ENCODE measurements around the gene TRAF3IP3. TPM values are rescaled to one million over a fixed set of nuclear protein-coding genes. Genes with fewer than 3 reads are reported as not detected.

Gene TRAF3IP3
- total and polyA plus RNA-seq, 4 donors: 0.88 to 9.0 (median 2.7) TPM

DNA sequence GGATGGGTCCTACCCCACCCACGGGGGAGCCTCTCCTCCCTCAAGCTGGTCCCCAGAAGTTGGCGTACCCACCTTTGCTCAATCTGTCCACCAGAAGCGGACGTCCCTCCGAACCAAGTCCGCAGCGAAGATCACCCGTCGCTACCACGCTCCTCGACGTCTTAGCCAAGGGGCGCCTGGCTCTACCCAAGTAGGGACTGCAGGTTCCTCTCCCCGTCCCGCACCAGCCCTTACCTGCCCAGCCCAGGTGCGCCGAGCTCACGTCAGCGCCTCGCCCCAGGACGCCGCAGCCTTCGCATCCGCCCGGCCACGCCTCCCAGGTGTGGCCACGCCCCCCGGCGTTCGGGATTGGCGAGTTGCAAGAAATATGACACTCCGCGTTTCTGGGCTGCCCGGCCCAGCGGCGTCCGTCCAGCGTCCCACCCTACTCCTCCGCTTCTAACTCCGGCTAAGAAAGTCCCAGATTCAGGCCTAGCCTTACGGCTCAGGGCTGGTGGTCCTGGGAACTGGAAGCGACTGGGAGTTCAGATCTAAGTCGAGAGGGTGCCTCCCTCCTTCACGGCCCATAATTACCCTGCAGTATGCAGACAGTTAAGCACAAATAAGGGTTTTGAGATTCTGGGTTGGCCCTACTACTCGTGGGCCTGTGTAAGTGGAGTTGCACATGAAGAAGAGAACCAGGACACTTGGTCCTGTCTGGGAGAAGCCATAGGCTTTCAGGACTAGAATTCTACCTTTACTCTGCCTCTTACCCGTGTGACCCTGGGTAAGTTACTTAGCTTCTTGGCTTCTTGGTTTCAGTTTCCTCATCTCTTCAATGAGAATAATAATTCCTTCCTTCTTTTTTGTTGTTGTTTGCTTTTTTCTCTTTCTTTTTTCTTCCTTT is 50.3 kb downstream of the TRAF3IP3 start, which contains the start of gene IRF6:
TSS of gene IRF6 (minus strand) at position 268 of the 886 bp plus-strand sequence. CDS start 4,729 bp downstream, outside the sequence.
- 9 to 12% methylated on average over 44 to 46 of the region's 46 CpGs for WGBS, 2 donors
- Histone ChIP-seq H3K27ac (ENCODE audit: low read depth in 1 of 2, low read length in 2 of 2) (no peak within 1 kb of the TSS), H3K9me3 (ENCODE audit: control insufficient read depth, low read length) (no peaks in the 10 kb centered on the region)

DNA sequence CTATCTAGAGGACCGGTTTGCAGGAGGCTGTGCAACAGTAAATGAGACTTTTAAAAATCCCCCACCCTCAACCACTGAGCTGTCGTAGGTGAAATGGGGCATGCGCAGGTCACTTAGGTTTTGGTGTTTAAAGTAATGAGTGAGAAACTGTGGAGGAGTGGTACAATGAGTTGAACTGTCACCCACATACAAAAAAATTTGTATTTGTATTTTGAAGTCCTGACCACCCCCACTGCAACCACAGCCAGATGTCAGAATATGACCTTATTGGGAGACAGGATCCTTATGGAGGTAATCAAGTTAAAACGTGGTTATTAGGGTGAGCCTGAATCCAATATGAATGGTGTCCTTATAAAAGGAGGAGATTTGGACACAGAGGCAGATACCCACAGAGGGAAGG is 51.7 kb downstream of the TRAF3IP3 start:
- no peak for ATAC-seq (ENCODE audit: low FRiP score)
- Histone ChIP-seq H3K27ac (ENCODE audit: low read depth in 1 of 2, low read length in 2 of 2) (no peak overlapping the region), H3K4me3 (ENCODE audit: low read length in 2 of 2) (no peak overlapping the region), H3K9me3 (ENCODE audit: control insufficient read depth, low read length) (no peaks in the 10 kb centered on the region), H3K4me1 (ENCODE audit: control insufficient read depth in 1 of 2, insufficient read depth in 2 of 2, low read length in 2 of 2) (no peaks in the 10 kb centered on the region), H3K27me3 (ENCODE audit: control insufficient read depth in 1 of 2, insufficient read depth in 2 of 2, low read length in 1 of 2) (no peaks in the 10 kb centered on the region), H3K36me3 (ENCODE audit: control insufficient read depth in 1 of 2, insufficient read depth in 2 of 2, low read length in 1 of 2) (no peaks in the 10 kb centered on the region)
- no peak for DNase-seq
- 90 to 93% methylated on average over 4 of the region's 4 CpGs for WGBS, 2 donors
- intact Hi-C loops (cut with DNase I): no loop called here

More for the DNA sequence above, 50.3 kb downstream of the TRAF3IP3 start, which contains the start of gene IRF6:
- peaks cover 3 to 8% of the 10 kb centered on the region in 2 donors for H3K4me1 ChIP-seq (ENCODE audit: control insufficient read depth in 1 of 2, insufficient read depth in 2 of 2, low read length in 2 of 2)
- no peaks in the 10 kb centered on the region for H3K36me3 ChIP-seq (ENCODE audit: control insufficient read depth in 1 of 2, insufficient read depth in 2 of 2, low read length in 1 of 2)
- no peaks in the 10 kb centered on the region for H3K27me3 ChIP-seq (ENCODE audit: control insufficient read depth in 1 of 2, insufficient read depth in 2 of 2, low read length in 1 of 2)
- ATAC-seq (ENCODE audit: low FRiP score) (peak; percentile 76), DNase-seq (peak; percentile 86 to 89)
- no peak within 1 kb of the TSS for H3K4me3 ChIP-seq (ENCODE audit: low read length in 2 of 2)
- intact Hi-C loops (cut with DNase I): no loop called here

DNA sequence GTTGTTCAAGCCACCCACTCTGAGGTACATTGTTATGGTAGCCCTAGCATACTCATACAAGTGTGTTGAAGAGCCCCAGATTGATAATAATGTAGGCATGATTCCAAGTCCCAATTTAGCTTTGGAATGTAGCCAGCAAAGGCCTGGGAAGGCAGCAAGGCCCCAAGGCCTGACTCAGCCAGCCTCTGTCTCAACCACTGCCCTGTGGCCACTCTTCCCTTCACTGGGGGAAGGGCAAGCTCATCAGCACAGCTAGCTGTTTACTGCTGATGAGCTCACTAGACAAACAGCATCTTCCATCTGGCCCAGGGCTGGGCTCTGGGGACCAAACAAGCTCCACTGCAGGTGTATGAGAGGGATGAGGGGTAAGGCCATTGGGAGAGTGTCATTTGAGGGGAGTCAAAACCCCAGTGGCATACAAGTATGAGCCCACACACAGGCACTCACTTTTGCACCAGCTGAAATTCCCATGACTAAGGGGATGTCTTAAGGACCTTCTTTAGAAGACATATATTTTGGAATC is 52.3 kb downstream of the TRAF3IP3 start:
- intact Hi-C loops (cut with DNase I): no loop called here
- no peak for ATAC-seq (ENCODE audit: low FRiP score)

DNA sequence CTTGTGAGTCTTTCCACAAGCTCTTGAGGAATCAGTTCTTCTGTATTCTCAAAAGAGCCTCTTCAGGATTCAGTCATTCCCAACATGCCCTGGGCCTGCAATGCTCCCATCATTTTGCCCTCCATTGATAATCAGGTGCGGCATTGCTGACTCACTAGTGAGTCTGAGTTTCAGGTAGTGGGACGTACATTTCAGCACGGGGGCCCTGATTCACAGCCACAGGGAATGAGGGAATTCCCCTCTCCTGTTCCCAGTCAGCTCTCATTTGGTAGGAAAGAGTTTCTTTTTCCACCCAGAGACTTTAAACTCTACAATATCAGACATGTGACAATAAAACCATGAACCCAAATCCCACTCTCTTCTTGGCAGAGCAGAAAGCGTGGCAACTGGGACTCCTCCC is 53.8 kb downstream of the TRAF3IP3 start:
- no peak for ATAC-seq (ENCODE audit: low FRiP score)
- Histone ChIP-seq H3K27ac (ENCODE audit: low read depth in 1 of 2, low read length in 2 of 2) (no peak overlapping the region), H3K27me3 (ENCODE audit: control insufficient read depth in 1 of 2, insufficient read depth in 2 of 2, low read length in 1 of 2) (no peaks in the 10 kb centered on the region), H3K9me3 (ENCODE audit: control insufficient read depth, low read length) (no peaks in the 10 kb centered on the region), H3K4me3 (ENCODE audit: low read length in 2 of 2) (no peak overlapping the region), H3K36me3 (ENCODE audit: control insufficient read depth in 1 of 2, insufficient read depth in 2 of 2, low read length in 1 of 2) (no peaks in the 10 kb centered on the region), H3K4me1 (ENCODE audit: control insufficient read depth in 1 of 2, insufficient read depth in 2 of 2, low read length in 2 of 2) (no peaks in the 10 kb centered on the region)
- 90 to 91% methylated on average over 4 of the region's 4 CpGs for WGBS, 2 donors
- no peak for DNase-seq
- intact Hi-C loops (cut with DNase I): no loop called here

More for the DNA sequence above, 52.3 kb downstream of the TRAF3IP3 start:
- Histone ChIP-seq H3K36me3 (ENCODE audit: control insufficient read depth in 1 of 2, insufficient read depth in 2 of 2, low read length in 1 of 2) (no peaks in the 10 kb centered on the region), H3K27me3 (ENCODE audit: control insufficient read depth in 1 of 2, insufficient read depth in 2 of 2, low read length in 1 of 2) (no peaks in the 10 kb centered on the region), H3K9me3 (ENCODE audit: control insufficient read depth, low read length) (no peaks in the 10 kb centered on the region), H3K27ac (ENCODE audit: low read depth in 1 of 2, low read length in 2 of 2) (no peak overlapping the region), H3K4me1 (ENCODE audit: control insufficient read depth in 1 of 2, insufficient read depth in 2 of 2, low read length in 2 of 2) (no peaks in the 10 kb centered on the region), H3K4me3 (ENCODE audit: low read length in 2 of 2) (no peak overlapping the region)
- no peak for DNase-seq

DNA sequence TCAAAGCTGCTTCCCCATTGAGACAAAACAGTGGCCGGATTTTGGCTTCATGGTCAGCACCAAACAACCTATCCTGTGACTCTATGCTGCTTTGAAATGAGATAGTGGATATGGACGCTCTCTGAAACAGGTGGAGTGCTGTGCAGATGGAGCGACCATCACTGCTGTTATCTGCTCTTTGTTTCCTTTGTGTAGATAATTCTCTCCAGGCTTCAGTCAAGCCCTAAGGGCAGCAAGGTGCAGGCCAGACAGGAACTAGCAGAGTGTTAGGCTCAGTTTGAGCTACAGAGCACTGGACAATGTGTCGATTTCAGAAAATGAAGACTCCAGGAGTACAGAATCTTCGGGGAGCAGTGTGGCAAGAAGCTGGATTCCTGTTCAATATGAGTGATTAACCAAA is 54.9 kb downstream of the TRAF3IP3 start:
- DNase-seq (no peak), ATAC-seq (ENCODE audit: low FRiP score) (no peak)
- Histone ChIP-seq H3K9me3 (ENCODE audit: control insufficient read depth, low read length) (no peaks in the 10 kb centered on the region), H3K27ac (ENCODE audit: low read depth in 1 of 2, low read length in 2 of 2) (no peak overlapping the region), H3K27me3 (ENCODE audit: control insufficient read depth in 1 of 2, insufficient read depth in 2 of 2, low read length in 1 of 2) (no peaks in the 10 kb centered on the region), H3K4me1 (ENCODE audit: control insufficient read depth in 1 of 2, insufficient read depth in 2 of 2, low read length in 2 of 2) (no peaks in the 10 kb centered on the region), H3K36me3 (ENCODE audit: control insufficient read depth in 1 of 2, insufficient read depth in 2 of 2, low read length in 1 of 2) (no peaks in the 10 kb centered on the region), H3K4me3 (ENCODE audit: low read length in 2 of 2) (no peak overlapping the region)
- WGBS, 2 donors: 83 to 87% methylated on average over 5 of the region's 5 CpGs
- intact Hi-C loops (cut with DNase I): no loop called here

DNA sequence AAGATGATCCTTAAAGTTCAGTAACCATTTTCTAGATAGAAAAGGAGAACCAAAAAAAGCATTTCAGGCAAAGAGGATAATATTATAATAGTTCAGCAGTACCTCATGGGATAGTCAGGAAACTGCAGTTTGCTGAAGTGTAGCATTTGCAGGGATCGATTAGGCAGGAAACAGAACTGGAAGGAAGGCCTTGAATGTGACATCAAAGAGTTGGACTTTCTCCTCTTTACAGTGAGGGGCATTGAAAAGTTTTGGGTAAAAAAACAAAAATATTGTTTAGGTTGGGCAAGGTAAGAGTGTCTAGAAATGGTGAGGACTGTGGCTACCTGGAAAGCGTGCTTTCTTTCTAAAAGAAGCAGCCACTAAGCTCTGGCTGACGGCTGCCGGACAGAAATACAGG is 58.0 kb downstream of the TRAF3IP3 start:
- Histone ChIP-seq H3K4me1 (ENCODE audit: control insufficient read depth in 1 of 2, insufficient read depth in 2 of 2, low read length in 2 of 2) (no peaks in the 10 kb centered on the region), H3K4me3 (ENCODE audit: low read length in 2 of 2) (no peak overlapping the region), H3K27me3 (ENCODE audit: control insufficient read depth in 1 of 2, insufficient read depth in 2 of 2, low read length in 1 of 2) (no peaks in the 10 kb centered on the region), H3K36me3 (ENCODE audit: control insufficient read depth in 1 of 2, insufficient read depth in 2 of 2, low read length in 1 of 2) (no peaks in the 10 kb centered on the region), H3K27ac (ENCODE audit: low read depth in 1 of 2, low read length in 2 of 2) (no peak overlapping the region), H3K9me3 (ENCODE audit: control insufficient read depth, low read length) (no peaks in the 10 kb centered on the region)
- no peak for DNase-seq
- ATAC-seq (ENCODE audit: low FRiP score): no peak
- intact Hi-C loops (cut with DNase I): no loop called here
- WGBS, 2 donors: 91 to 95% methylated on average over 4 of the region's 4 CpGs

DNA sequence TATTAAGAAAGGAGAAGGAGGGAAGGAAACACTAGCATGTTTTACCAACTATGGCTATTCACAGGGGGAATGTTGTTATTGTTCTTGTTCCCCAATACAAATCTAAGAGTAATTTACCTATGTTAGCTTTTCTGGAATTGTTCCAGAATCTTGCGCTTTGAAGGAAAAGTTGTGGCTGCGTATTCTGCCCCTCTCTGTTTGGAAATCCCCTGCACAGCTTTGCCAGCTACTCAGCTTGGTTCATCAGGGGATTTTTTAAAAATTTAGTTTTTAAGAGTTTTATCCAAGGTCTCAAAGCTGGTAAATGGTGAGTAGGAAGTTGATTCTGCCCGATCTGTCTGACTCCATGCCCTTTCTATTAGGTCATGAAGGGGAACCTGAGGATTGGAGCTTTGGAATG is 59.6 kb downstream of the TRAF3IP3 start:
- no peak overlapping the region for H3K27ac ChIP-seq (ENCODE audit: low read depth in 1 of 2, low read length in 2 of 2)
- no peaks in the 10 kb centered on the region for H3K36me3 ChIP-seq (ENCODE audit: control insufficient read depth in 1 of 2, insufficient read depth in 2 of 2, low read length in 1 of 2)
- 81 to 83% methylated on average over 3 of the region's 3 CpGs for WGBS, 2 donors
- H3K27me3 ChIP-seq (ENCODE audit: control insufficient read depth in 1 of 2, insufficient read depth in 2 of 2, low read length in 1 of 2): no peaks in the 10 kb centered on the region
- intact Hi-C loops (cut with DNase I): no loop called here
- no peak overlapping the region for H3K4me3 ChIP-seq (ENCODE audit: low read length in 2 of 2)
- no peak for DNase-seq
- no peaks in the 10 kb centered on the region for H3K4me1 ChIP-seq (ENCODE audit: control insufficient read depth in 1 of 2, insufficient read depth in 2 of 2, low read length in 2 of 2)
- no peaks in the 10 kb centered on the region for H3K9me3 ChIP-seq (ENCODE audit: control insufficient read depth, low read length)
- ATAC-seq (ENCODE audit: low FRiP score): no peak

DNA sequence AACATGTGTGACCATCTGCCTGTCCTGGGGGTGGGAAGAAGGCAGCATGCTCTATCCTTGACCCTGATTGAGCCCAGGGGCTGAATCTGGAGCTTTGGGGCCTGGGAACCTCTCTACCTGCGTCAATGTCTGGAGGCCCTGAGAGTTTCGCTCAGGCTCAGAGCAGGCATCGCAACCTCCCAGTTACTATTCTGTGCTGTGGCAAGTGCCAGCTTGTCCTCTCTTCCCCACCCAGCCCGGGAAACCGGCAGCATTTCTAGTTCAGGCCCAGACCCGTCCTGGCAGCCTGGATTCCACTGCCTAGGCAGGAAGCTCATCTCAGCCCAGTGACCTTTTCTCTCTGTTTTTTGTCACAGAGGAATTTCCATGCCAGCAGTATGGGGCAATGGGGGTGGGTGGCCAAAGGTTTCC is 60.1 kb downstream of the TRAF3IP3 start:
- 74 to 86% methylated on average over 6 of the region's 6 CpGs for WGBS, 2 donors
- intact Hi-C loops (cut with DNase I): no loop called here
- Histone ChIP-seq H3K4me1 (ENCODE audit: control insufficient read depth in 1 of 2, insufficient read depth in 2 of 2, low read length in 2 of 2) (no peaks in the 10 kb centered on the region), H3K27me3 (ENCODE audit: control insufficient read depth in 1 of 2, insufficient read depth in 2 of 2, low read length in 1 of 2) (no peaks in the 10 kb centered on the region), H3K36me3 (ENCODE audit: control insufficient read depth in 1 of 2, insufficient read depth in 2 of 2, low read length in 1 of 2) (no peaks in the 10 kb centered on the region), H3K4me3 (ENCODE audit: low read length in 2 of 2) (no peak overlapping the region), H3K27ac (ENCODE audit: low read depth in 1 of 2, low read length in 2 of 2) (no peak overlapping the region), H3K9me3 (ENCODE audit: control insufficient read depth, low read length) (no peaks in the 10 kb centered on the region)
- DNase-seq (no peak), ATAC-seq (ENCODE audit: low FRiP score) (no peak)

DNA sequence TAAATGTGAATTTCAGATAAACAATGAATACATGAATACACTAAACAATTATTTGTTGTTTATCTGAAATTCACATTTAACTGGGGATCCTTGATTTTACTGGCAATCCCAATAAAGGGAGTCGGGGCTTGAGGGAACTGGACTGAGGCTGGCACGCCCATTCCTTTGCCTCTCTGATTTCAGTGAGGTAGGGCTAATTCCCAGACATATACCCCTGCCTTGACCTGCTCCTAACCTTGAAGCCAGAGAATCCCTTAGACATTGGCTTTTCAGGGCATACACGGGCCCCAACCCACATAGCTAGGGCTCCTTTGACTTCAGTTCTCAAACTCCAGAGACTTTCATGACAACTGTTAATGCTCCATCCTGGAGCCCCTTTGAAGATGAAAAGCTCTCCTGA is 61.1 kb downstream of the TRAF3IP3 start:
- intact Hi-C loops (cut with DNase I): no loop called here
- no peaks in the 10 kb centered on the region for H3K27me3 ChIP-seq (ENCODE audit: control insufficient read depth in 1 of 2, insufficient read depth in 2 of 2, low read length in 1 of 2)
- no peaks in the 10 kb centered on the region for H3K36me3 ChIP-seq (ENCODE audit: control insufficient read depth in 1 of 2, insufficient read depth in 2 of 2, low read length in 1 of 2)
- ATAC-seq (ENCODE audit: low FRiP score) (no peak), DNase-seq (no peak)
- H3K4me3 ChIP-seq (ENCODE audit: low read length in 2 of 2): no peak overlapping the region
- no peaks in the 10 kb centered on the region for H3K9me3 ChIP-seq (ENCODE audit: control insufficient read depth, low read length)
- no peaks in the 10 kb centered on the region for H3K4me1 ChIP-seq (ENCODE audit: control insufficient read depth in 1 of 2, insufficient read depth in 2 of 2, low read length in 2 of 2)
- WGBS, 2 donors: 61 to 74% methylated on average over 3 of the region's 3 CpGs
- H3K27ac ChIP-seq (ENCODE audit: low read depth in 1 of 2, low read length in 2 of 2): no peak overlapping the region

All from aorta (tissue), 5 donors.